GM18511 (cell line): ENCODE measurements around the gene PPTC7.
"Not testable (repeated sequence)": the region's sequence is repeated elsewhere in the genome, so short reads cannot be mapped to it uniquely, and the experiment has no call there.

ENCODE experiments used
- ATAC-seq: cut with Tn5 transposase; IDR thresholded peaks from one replicate; pipeline ENCODE4 v1.9.1; 2021; ENCODE audit warnings: mild to moderate bottlenecking, moderate library complexity; ENCODE audit not compliant: unreplicated experiment

The PPTC7 gene

GRCh38 chr12:110583137-110584059 is at the start of gene PPTC7:
TSS of gene PPTC7 (minus strand) at chr12:110583318. CDS start at chr12:110583031, 287 bp downstream.
- ATAC-seq: peak; percentile 88

- ATAC-seq: no peak
Measured at GRCh38 chr12:110627500-110628195, 44.5 kb upstream of the PPTC7 start.

GRCh38 chr12:110622582-110622981 is 39.5 kb upstream of the PPTC7 start:
- ATAC-seq: no peak

- peak; percentile 68 for ATAC-seq
Measured at GRCh38 chr12:110619534-110619953, 36.4 kb upstream of the PPTC7 start.

- no peak for ATAC-seq
Measured at GRCh38 chr12:110616471-110617115, 33.5 kb upstream of the PPTC7 start.

- no peak for ATAC-seq
Measured at GRCh38 chr12:110615171-110615570, 32.1 kb upstream of the PPTC7 start.

GRCh38 chr12:110613771-110614684 is 30.9 kb upstream of the PPTC7 start, which contains the start of gene TCTN1:
TSS of gene TCTN1 (plus strand) at chr12:110614129. CDS start at chr12:110614183, 54 bp downstream.
- ATAC-seq: peak; percentile 92

GRCh38 chr12:110613071-110613770 is 30.1 kb upstream of the PPTC7 start:
- ATAC-seq: peak; percentile 4

- no peak for ATAC-seq
Measured at GRCh38 chr12:110606253-110606611, 23.1 kb upstream of the PPTC7 start.

GRCh38 chr12:110602085-110602814 is 19.1 kb upstream of the PPTC7 start:
- not testable (repeated sequence) for ATAC-seq

- ATAC-seq: no peak
Measured at GRCh38 chr12:110600254-110600653, 17.1 kb upstream of the PPTC7 start.

- ATAC-seq: no peak
Measured at GRCh38 chr12:110599334-110599733, 16.2 kb upstream of the PPTC7 start.

- ATAC-seq: no peak
Measured at GRCh38 chr12:110597885-110598284, 14.8 kb upstream of the PPTC7 start.

GRCh38 chr12:110592919-110593318 is 9.8 kb upstream of the PPTC7 start:
- not testable (repeated sequence) for ATAC-seq

- no peak for ATAC-seq
Measured at GRCh38 chr12:110592078-110592477, 9.0 kb upstream of the PPTC7 start.

GRCh38 chr12:110591451-110592051 is 8.4 kb upstream of the PPTC7 start:
- ATAC-seq: no peak

- ATAC-seq: peak; percentile 78
Measured at GRCh38 chr12:110590806-110591326, 7.7 kb upstream of the PPTC7 start.

GRCh38 chr12:110590059-110590458 is 6.9 kb upstream of the PPTC7 start:
- ATAC-seq: no peak
